Occipital lobe (tissue), 2 donors: ENCODE results near the gene NEK11. TPM values are rescaled to one million over a fixed set of nuclear protein-coding genes. Genes with fewer than 3 reads are reported as not detected.

Source experiments
- DNase-seq: peaks from one replicate; lab custom pipeline; 2025; lab: John Stamatoyannopoulos, UW
- total RNA-seq: library from RNA; depleted of rRNA; stranded (reverse); fragments of >200 nt; gene quantifications from one replicate; pipeline ENCODE4 v1.2.3, GENCODE V29; 2014

The NEK11 gene
- total RNA-seq, 1 donor from 2014 or later = 24.6 TPM

- no peak for DNase-seq
Measured at GRCh38 chr3:131223373-131224289, 197.0 kb downstream of the NEK11 start.

GRCh38 chr3:131224886-131225550, 198.3 kb downstream of the NEK11 start:
- DNase-seq = no peak

DNA sequence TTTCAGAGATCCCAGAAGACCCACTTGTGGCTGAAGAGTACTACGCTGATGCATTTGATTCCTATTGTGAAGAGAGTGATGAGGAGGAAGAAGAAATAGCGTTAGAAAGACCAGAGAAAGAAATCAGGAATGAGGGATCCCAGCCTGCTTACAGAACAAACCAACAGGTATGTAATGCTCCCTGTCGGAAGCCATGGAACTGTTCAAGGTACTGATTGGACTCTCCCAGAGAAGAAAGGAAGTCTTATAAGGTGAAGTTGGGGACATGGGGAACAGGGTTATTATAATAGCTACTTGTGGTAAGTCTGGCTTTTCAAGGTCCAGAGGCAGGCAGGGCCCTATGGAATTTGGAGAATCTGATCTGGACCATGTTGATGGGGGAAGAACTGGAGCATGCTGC, 201.8 kb downstream of the NEK11 start:
- no peak for DNase-seq

DNA sequence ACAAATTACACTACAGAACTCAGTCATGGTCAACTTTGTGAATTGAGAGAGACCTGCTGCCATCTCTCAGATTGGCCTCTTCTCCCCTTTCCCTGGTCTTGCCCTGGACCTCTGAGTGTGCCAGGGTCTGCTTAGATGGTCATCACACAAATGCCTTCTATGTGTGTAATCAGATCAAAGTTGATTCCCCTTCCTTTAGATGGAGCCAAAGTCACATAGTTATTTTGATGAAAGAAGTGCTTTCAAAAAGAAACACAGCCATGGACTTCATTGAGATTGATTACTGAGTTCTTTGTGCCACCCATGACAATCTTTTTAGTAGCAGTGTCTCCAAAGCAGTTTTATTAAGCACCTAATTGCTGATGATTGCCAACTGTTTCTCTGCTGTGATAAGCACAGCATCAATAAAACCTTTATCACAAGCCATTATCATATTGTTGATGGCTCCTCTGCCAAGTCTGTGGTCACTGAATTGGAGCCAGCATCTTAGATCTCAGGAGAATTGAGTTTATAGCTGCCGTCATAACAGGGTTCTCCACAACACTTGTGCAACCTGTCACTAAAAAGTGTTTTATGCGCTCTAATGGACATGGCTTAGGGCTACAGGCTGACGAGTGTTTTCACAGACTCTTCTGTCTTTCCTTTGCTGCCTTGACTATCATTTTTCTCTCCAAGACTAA, 205.2 kb downstream of the NEK11 start:
- DNase-seq = no peak

DNA sequence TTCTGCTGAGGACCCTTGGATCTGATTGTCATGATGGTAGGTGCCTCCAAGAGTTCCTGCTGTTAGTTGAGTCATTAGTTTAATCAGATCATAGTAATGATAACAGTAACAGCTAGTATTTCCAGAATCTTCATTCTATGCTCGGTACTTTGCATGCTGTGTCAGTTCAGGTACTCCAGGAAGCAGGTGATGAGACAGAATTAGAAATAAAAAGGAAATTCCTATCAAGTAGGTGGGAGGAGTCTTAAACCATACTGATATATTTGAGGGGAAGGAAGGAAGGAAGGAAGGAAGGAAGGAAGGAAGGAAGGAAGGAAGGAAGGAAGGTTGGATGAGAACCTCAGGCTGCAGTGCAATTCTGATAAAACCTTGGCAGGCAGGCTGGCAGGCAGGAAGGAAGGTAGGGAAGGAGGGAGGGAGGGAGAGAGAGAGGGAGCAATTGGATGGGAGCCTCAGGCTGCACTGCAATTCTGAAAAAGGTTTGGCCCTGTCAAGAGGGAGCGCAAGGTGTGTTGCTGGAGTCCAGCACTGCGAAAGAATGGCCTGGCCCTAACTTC, 206.1 kb downstream of the NEK11 start:
- no peak for DNase-seq

- DNase-seq = no peak
Measured at GRCh38 chr3:131233900-131234668, 207.4 kb downstream of the NEK11 start.

DNA sequence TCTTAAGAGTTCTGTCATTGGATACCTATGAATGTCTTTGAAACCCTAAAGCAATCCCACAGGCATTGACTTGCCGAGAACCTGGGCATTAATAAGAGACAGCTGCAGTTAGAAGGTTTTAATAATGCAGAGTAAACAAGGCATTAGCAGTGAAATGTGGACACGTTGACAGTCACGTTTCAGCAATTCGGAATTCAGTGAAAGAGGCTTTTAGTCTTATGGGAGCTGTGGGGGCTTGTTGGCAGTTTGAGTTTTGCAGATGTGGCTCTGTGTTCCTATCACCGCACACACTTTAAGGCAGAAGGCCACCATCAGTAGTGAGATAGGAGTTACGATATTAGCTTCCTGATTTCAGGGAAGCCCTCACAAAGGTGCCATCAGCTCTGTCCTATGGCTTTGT, 209.7 kb downstream of the NEK11 start:
- DNase-seq = no peak

GRCh38 chr3:131238496-131238895, 211.8 kb downstream of the NEK11 start:
- DNase-seq = no peak

DNA sequence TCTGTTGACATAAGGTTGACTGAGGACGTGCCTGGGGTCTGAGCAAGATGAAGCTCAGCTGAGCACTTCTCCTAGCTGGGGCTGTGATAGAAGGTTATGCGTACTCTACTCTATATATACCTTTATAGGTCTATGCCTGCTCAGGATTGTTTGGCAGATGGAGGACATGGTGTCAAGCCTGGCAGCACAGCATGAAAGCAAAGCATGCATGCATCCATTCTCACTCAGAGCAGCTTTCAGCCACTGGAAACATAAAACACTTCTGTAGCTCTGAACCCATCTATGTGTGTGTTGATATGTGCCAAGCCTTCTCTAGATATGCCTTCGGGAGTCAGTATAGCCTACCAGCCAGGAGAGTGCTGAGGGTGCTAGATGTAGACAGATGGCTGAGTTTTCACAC, 212.6 kb downstream of the NEK11 start:
- peak; percentile 30 for DNase-seq

- no peak for DNase-seq
Measured at GRCh38 chr3:131242201-131242600, 215.5 kb downstream of the NEK11 start.

GRCh38 chr3:131250466-131250865, 223.8 kb downstream of the NEK11 start:
- no peak for DNase-seq

DNA sequence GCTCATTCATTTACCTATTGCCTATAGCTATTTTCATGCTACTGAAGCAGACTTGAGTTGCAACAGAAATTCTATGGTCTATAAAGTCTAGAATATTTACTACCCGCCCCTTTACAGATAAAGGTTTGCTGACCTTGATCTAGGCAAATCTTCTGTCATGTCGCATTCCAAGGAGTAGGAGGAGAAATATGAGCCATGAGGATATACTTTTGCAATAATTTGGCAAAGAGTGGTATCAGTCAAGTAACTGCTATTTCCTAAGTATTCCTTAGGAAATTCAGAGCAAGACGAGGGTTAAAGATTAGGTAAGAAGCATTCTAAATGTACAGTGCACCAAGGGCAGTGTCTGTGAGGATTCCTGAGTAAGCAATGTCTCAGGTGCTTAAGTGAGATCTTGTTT, 233.8 kb downstream of the NEK11 start:
- no peak for DNase-seq

DNA sequence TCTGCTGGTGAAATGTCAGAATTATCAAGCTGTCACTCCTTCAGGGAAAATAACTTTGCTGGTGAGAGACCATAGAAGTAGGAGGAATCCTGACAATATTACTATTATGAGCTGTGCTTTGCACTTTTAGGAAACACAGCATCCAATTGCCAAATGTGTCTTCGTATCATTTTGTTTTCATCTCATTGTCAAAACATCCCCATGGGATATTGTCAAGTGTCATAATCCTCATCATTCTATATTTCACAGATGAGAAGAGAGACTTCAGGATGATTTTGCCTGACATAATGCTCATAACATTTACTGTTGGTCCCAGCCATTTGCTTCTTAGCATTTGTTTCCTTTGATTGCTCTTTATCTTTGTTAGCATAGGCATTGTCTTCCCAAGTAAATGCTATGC, 234.4 kb downstream of the NEK11 start:
- DNase-seq = no peak

GRCh38 chr3:131275556-131275955, 248.9 kb downstream of the NEK11 start:
- no peak for DNase-seq

GRCh38 chr3:131277836-131278497, 251.3 kb downstream of the NEK11 start:
- DNase-seq = no peak

DNA sequence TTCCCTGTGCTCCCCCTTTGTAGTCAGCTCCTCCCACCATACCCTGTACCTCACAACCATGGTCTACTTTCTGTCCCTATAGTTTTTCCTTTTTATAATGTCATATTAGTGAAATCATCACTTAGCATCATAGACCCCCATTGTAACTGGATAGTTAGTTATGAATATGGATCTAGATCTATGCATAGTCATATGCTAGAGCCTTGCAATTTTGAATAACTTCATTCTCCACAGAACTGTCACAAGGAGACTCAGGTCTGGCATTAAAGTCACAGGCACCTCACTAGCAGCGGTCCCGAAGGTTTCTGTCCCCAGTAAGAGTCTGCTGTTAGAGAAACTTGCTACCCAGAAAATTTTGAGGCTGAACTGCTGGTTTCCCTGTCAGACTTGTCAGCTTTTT, 252.9 kb downstream of the NEK11 start:
- DNase-seq = no peak

GRCh38 chr3:131282379-131282778, 255.7 kb downstream of the NEK11 start:
- DNase-seq = no peak

GRCh38 chr3:131282967-131283366, 256.3 kb downstream of the NEK11 start:
- DNase-seq = no peak

GRCh38 chr3:131283862-131284261, 257.2 kb downstream of the NEK11 start:
- no peak for DNase-seq

DNA sequence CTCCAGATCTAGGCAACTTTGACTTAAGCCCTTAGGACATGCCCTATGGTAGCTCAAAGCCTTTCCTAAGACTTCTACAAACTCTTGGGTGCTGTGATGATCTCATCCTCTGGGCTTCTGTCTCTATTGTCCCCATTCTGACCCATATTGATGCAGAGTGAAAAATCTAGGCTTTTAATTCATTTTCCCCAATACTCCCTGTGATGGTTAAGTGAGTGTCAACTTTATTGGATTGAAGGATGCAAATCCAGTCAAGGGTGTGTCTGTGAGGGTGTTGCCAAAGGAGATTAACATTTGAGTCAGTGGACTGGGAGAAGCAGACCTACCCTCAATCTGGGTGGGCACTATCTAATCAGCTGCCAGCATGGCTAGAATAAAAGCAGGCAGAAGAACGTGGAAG, 257.6 kb downstream of the NEK11 start:
- DNase-seq = no peak

GRCh38 chr3:131285456-131285855, 258.8 kb downstream of the NEK11 start:
- DNase-seq = no peak
